Esophagus mucosa (tissue), 1 donor: ENCODE data around the gene DDN. TPM values are rescaled to one million over a fixed set of nuclear protein-coding genes. Genes with fewer than 3 reads are reported as not detected.

ENCODE experiments used
- ATAC-seq: fragments of 200-7000 bp; cut with Tn5 transposase; one replicate; pipeline ENCODE4 v1.9.1; 2020
- total RNA-seq: library from RNA; stranded (reverse); gene quantifications from one replicate; pipeline ENCODE4 v1.2.4, GENCODE V29; 2023
- donor health status: DM: yes; HTN: yes; CAD: no.

The DDN gene
- total RNA-seq, 1 donor from 2014 or later = 0.28 TPM

- no peak for ATAC-seq
Measured at GRCh38 chr12:49031573-49032161, 32.5 kb upstream of the DDN start.

GRCh38 chr12:49030714-49031572 lies 31.8 kb upstream of the DDN start:
- no peak for ATAC-seq

- no peak for ATAC-seq
Measured at GRCh38 chr12:49030119-49030518, 30.9 kb upstream of the DDN start.

- ATAC-seq = no peak
Measured at GRCh38 chr12:49028666-49029275, 29.6 kb upstream of the DDN start.

GRCh38 chr12:49027846-49028555 lies 28.8 kb upstream of the DDN start:
- ATAC-seq = no peak

GRCh38 chr12:49026678-49027480 lies 27.7 kb upstream of the DDN start:
- no peak for ATAC-seq

GRCh38 chr12:49026101-49026500 lies 26.9 kb upstream of the DDN start:
- no peak for ATAC-seq

GRCh38 chr12:49025463-49025862 lies 26.3 kb upstream of the DDN start:
- no peak for ATAC-seq

GRCh38 chr12:49024543-49024942 lies 25.4 kb upstream of the DDN start:
- no peak for ATAC-seq

GRCh38 chr12:49023812-49024211 lies 24.6 kb upstream of the DDN start:
- no peak for ATAC-seq

GRCh38 chr12:49022558-49023178 lies 23.5 kb upstream of the DDN start:
- ATAC-seq = no peak

GRCh38 chr12:49021292-49021915 lies 22.2 kb upstream of the DDN start:
- ATAC-seq = no peak

GRCh38 chr12:49020441-49020840 lies 21.3 kb upstream of the DDN start:
- no peak for ATAC-seq

- ATAC-seq = no peak
Measured at GRCh38 chr12:49019443-49020324, 20.5 kb upstream of the DDN start.

GRCh38 chr12:49019120-49019430 lies 19.9 kb upstream of the DDN start:
- ATAC-seq = peak; percentile 1

GRCh38 chr12:49018261-49019119 lies 19.3 kb upstream of the DDN start, which contains the start of gene PRKAG1:
TSS of gene PRKAG1 (minus strand) at chr12:49018776. CDS start at chr12:49018740, 36 bp downstream.
- ATAC-seq = peak; percentile 94

- ATAC-seq = peak; percentile 5
Measured at GRCh38 chr12:49017891-49018260, 18.7 kb upstream of the DDN start.

- ATAC-seq = no peak
Measured at GRCh38 chr12:49015196-49015595, 16.0 kb upstream of the DDN start.

- no peak for ATAC-seq
Measured at GRCh38 chr12:49014547-49014946, 15.4 kb upstream of the DDN start.
